Measurements from ENCODE around the gene ACSM3. TPM values are rescaled to one million over a fixed set of nuclear protein-coding genes. Genes with fewer than 3 reads are reported as not detected.
"Not testable (repeated sequence)": the region's sequence is repeated elsewhere in the genome, so short reads cannot be mapped to it uniquely, and the experiment has no call there.

Gene ACSM3
- total RNA-seq, 3 donors from 2014 or later = 27.0 to 45.1 (median 42.2) TPM

DNA sequence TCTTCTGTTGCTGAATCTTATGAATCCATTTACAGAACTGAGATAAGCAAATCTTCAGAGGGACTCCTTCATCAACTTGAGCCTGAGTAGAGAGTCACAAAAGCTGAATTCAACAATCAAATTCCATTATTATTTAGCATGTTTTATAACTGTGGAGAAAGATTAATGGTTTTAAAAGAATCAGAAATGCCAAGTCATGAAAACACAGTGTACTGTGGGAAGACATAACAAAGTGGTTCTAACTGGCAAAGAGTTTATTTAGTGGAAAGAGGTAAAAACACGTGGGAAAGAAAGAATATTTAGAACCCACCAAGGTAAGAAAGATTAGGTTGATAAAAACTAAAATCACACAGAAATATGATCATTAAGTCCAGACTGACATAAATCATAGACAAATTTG is 37.5 kb downstream of the ACSM3 start:
- TF ChIP-seq, protein P1, sequence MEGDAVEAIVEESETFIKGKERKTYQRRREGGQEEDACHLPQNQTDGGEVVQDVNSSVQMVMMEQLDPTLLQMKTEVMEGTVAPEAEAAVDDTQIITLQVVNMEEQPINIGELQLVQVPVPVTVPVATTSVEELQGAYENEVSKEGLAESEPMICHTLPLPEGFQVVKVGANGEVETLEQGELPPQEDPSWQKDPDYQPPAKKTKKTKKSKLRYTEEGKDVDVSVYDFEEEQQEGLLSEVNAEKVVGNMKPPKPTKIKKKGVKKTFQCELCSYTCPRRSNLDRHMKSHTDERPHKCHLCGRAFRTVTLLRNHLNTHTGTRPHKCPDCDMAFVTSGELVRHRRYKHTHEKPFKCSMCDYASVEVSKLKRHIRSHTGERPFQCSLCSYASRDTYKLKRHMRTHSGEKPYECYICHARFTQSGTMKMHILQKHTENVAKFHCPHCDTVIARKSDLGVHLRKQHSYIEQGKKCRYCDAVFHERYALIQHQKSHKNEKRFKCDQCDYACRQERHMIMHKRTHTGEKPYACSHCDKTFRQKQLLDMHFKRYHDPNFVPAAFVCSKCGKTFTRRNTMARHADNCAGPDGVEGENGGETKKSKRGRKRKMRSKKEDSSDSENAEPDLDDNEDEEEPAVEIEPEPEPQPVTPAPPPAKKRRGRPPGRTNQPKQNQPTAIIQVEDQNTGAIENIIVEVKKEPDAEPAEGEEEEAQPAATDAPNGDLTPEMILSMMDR (IDR thresholded peaks at IDR 0.05) = no peak
- Histone ChIP-seq H3K9me3 (no peaks in the 10 kb centered on the region), H3K4me3 (no peak overlapping the region), H3K36me3 (ENCODE audit: low read depth) (no peaks in the 10 kb centered on the region), H3K4me1 (ENCODE audit: low read depth) (no peaks in the 10 kb centered on the region)
- intact Hi-C loops (cut with DNase I, micrococcal nuclease) = no loop called here
- DNase-seq (no peak), ATAC-seq (no peak)

DNA sequence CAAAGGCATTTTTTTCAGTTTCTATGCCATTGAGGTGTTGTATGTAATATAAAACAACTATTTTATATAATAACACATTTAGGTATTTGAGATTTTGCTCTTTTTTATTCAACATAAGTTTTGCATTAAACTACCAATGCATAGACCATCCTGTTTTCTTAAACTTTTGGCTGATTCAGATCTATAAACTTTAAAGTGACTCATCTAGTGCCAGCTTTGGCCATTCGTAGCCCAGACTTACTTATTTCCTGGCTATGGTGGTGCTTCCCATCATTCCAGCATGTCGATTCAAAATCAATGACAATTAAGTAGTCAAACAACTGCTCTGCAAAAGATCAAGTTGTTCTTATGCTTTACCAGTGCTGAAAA is 39.4 kb downstream of the ACSM3 start:
- intact Hi-C loops (cut with DNase I, micrococcal nuclease) = no loop called here
- TF ChIP-seq, protein P1 (IDR thresholded peaks at IDR 0.05) = no peak
- DNase-seq (no peak), ATAC-seq (no peak)
- no peaks in the 10 kb centered on the region for H3K36me3 ChIP-seq (ENCODE audit: low read depth)
- no peak overlapping the region for H3K4me3 ChIP-seq
- no peaks in the 10 kb centered on the region for H3K9me3 ChIP-seq
- H3K4me1 ChIP-seq (ENCODE audit: low read depth) = no peaks in the 10 kb centered on the region

GRCh38 chr16:20803561-20804214 is 39.9 kb downstream of the ACSM3 start:
- no peaks in the 10 kb centered on the region for H3K36me3 ChIP-seq (ENCODE audit: low read depth)
- ATAC-seq = no peak
- H3K4me3 ChIP-seq = no peak overlapping the region
- DNase-seq = no peak
- intact Hi-C loops (cut with DNase I, micrococcal nuclease) = no loop called here
- H3K9me3 ChIP-seq = no peaks in the 10 kb centered on the region
- TF ChIP-seq, protein P1 (IDR thresholded peaks at IDR 0.05) = no peak
- no peaks in the 10 kb centered on the region for H3K4me1 ChIP-seq (ENCODE audit: low read depth)

GRCh38 chr16:20805684-20806167 is 41.9 kb downstream of the ACSM3 start:
- intact Hi-C loops (cut with DNase I, micrococcal nuclease); H3K36me3 ChIP-seq (ENCODE audit: low read depth); H3K4me1 ChIP-seq (ENCODE audit: low read depth); H3K9me3 ChIP-seq: not testable (repeated sequence)
- H3K4me3 ChIP-seq = peak overlapping the region; percentile 63
- ATAC-seq = peak; percentile 4
- DNase-seq = peak in 1 of 3 donors; percentile 31

DNA sequence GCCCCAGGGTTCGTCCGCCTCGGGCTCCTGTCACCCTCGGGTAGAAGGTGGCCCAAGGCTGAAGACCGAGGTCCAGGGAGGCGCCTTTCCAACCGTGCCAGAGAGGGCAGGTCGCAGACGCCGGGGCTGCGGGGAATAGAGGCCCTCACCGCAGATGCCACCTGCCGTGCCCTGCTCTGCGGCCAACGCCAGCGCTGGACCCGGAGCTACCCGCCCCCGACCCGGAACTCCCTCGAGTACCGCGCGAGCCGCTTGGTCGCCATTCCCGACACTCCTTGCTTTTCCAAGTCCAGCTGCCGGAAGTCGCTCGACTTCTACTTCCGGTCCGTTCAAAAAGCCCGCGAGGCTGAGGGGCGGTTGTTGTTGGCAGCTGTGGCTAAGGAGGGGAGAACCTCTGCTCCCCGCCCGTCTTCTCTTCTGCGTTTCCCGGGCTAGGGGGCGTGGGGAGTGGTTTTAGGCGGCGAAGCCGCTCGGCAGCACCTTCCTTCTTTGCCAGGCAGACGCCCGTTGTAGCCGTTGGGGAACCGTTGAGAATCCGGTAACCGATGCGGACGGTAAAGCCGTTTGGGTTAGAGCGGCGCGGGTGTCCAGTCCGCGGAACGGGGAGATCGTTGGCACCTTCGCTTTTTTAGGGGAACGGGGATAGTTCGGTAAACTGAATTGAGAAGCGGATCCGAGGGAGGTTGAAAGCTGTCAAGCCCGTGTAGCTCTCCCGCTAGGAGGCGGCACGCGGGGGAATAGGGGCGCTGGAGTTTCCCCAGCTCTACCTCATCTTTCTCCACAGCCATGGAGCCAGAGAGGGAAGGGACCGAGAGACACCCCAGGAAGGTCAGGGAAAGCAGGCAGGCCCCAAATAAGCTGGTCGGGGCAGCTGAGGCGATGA is 42.6 kb downstream of the ACSM3 start, which contains the start of the genes ERI2 and REXO5:
TSS of gene ERI2 (minus strand) at position 305 of the 883 bp plus-strand sequence. CDS start at position 263, 42 bp downstream.
TSS of gene REXO5 (plus strand) at position 360 of the 883 bp plus-strand sequence. CDS start at position 787, 427 bp downstream.
- DNase-seq = peak; percentile 93 to 96 (median 96)
- no peaks in the 10 kb centered on the region for H3K36me3 ChIP-seq (ENCODE audit: low read depth)
- H3K4me3 ChIP-seq = peak within 1 kb of the TSS; percentile 63
- H3K4me1 ChIP-seq (ENCODE audit: low read depth) = no peaks in the 10 kb centered on the region
- intact Hi-C loops (cut with DNase I, micrococcal nuclease) = no loop called here
- TF ChIP-seq, protein P1 (IDR thresholded peaks at IDR 0.05) = no peak
- peak; percentile 95 for ATAC-seq
- H3K9me3 ChIP-seq = no peaks in the 10 kb centered on the region

- Histone ChIP-seq H3K36me3 (ENCODE audit: low read depth) (no peaks in the 10 kb centered on the region), H3K4me1 (ENCODE audit: low read depth) (no peaks in the 10 kb centered on the region), H3K9me3 (no peaks in the 10 kb centered on the region), H3K4me3 (no peak overlapping the region)
- DNase-seq = peak in 1 of 3 donors; percentile 30
- TF ChIP-seq, protein P1 (IDR thresholded peaks at IDR 0.05) = no peak
- intact Hi-C loops (cut with DNase I, micrococcal nuclease) = no loop called here
- no peak for ATAC-seq
These were observed 44.0 kb downstream of the ACSM3 start for GRCh38 chr16:20807862-20808261.

Data from mucosa of descending colon (tissue), 3 donors.